Loucy (cell line): ENCODE results near the gene ARG2.

Experiments used
- H2AFZ ChIP-seq: fragments of 200-600 bp; sonication (generic); 2 replicates; pipeline ENCODE4 v1.6.0; 2016; ENCODE audit warnings: antibody characterized with exemption, mild to moderate bottlenecking, low read length, moderate library complexity
- H3F3A ChIP-seq: fragments of 200-600 bp; 2 replicates; pipeline ENCODE4 v1.6.0; 2016; ENCODE audit warnings: antibody characterized with exemption, low read depth, mild to moderate bottlenecking
- H3K27me3 ChIP-seq: fragments of 200-600 bp; sonication (generic); 2 replicates; pipeline ENCODE4 v1.6.1; 2014; ENCODE audit warnings: low read length, mild to moderate bottlenecking; ENCODE audit not compliant: insufficient read depth, poor library complexity, severe bottlenecking
- H3K36me3 ChIP-seq: fragments of 200-600 bp; sonication (generic); 2 replicates; pipeline ENCODE4 v1.6.1; 2016; ENCODE audit warnings: low read length; ENCODE audit not compliant: insufficient read depth
- H3K4me1 ChIP-seq: fragments of 200-600 bp; sonication (generic); 2 replicates; pipeline ENCODE4 v1.5.1; 2014; ENCODE audit warnings: low read length, mild to moderate bottlenecking; ENCODE audit not compliant: insufficient read depth, poor library complexity, severe bottlenecking
- H3K4me2 ChIP-seq: fragments of 200-600 bp; sonication (generic); 2 replicates; pipeline ENCODE4 v1.6.0; 2014; ENCODE audit warnings: antibody characterized with exemption, low read length, low read depth, mild to moderate bottlenecking; ENCODE audit not compliant: poor library complexity, severe bottlenecking
- H3K4me3 ChIP-seq: fragments of 200-600 bp; sonication (generic); 2 replicates; pipeline ENCODE4 v1.5.1; 2014; ENCODE audit warnings: low read length, mild to moderate bottlenecking, mixed read lengths; ENCODE audit not compliant: poor library complexity, severe bottlenecking
- H3K79me2 ChIP-seq: fragments of 200-600 bp; sonication (generic); 2 replicates; pipeline ENCODE4 v1.6.1; 2014; ENCODE audit warnings: low read length; ENCODE audit not compliant: insufficient read depth
- H3K9ac ChIP-seq: fragments of 200-600 bp; sonication (generic); 2 replicates; pipeline ENCODE4 v1.6.0; 2014; ENCODE audit warnings: mild to moderate bottlenecking, low read depth, low read length, moderate library complexity; ENCODE audit not compliant: poor library complexity, severe bottlenecking
- H3K9me2 ChIP-seq: fragments of 200-600 bp; sonication (generic); replicated peaks from 2 replicates; pipeline ENCODE4 v1.6.1; 2016; ENCODE audit warnings: low read depth, low read length, mixed read lengths
- H3K9me3 ChIP-seq: fragments of 200-600 bp; sonication (generic); 2 replicates; pipeline ENCODE4 v1.6.1; 2014; ENCODE audit warnings: mild to moderate bottlenecking, antibody characterized with exemption, low read length, low read depth; ENCODE audit not compliant: insufficient read depth
- H4K20me1 ChIP-seq: fragments of 200-600 bp; sonication (generic); 2 replicates; pipeline ENCODE4 v1.6.0; 2014; ENCODE audit warnings: antibody characterized with exemption, low read length, mild to moderate bottlenecking; ENCODE audit not compliant: insufficient read depth, poor library complexity, severe bottlenecking
- CTCF ChIP-seq: fragments of 200-600 bp; sonication (generic); conservative IDR thresholded peaks from 2 replicates; pipeline ENCODE4 v1.5.1; 2014; ENCODE audit warnings: mild to moderate bottlenecking, antibody characterized with exemption, low read length
- EZH2phosphoT487 ChIP-seq: fragments of 200-600 bp; IDR thresholded peaks from 2 replicates; pipeline ENCODE4 v1.6.1; 2018; ENCODE audit warnings: antibody characterized with exemption, mild to moderate bottlenecking, moderate library complexity, borderline replicate concordance

ARG2 gene

GRCh38 chr14:67644428-67644827 is 24.7 kb downstream of the ARG2 start:
- Histone ChIP-seq H3F3A (no peaks in the 10 kb centered on the region), H3K27me3 (no peaks in the 10 kb centered on the region), H3K36me3 (peaks cover 17% of the 10 kb centered on the region; the same call in 1 of the 2 replicates), H3K4me1 (peaks cover 4% of the 10 kb centered on the region), H2AFZ (no peak overlapping the region), H4K20me1 (no peaks in the 10 kb centered on the region), H3K9ac (no peak overlapping the region), H3K79me2 (no peaks in the 10 kb centered on the region), H3K9me2 (no peaks in the 10 kb centered on the region), H3K4me3 (no peak overlapping the region), H3K9me3 (no peaks in the 10 kb centered on the region), H3K4me2 (no peak overlapping the region)
- TF ChIP-seq CTCF (no peak), EZH2phosphoT487 (no peak)

- peaks cover 27% of the 10 kb centered on the region; the same call in 1 of the 2 replicates for H3K36me3 ChIP-seq
Measured at GRCh38 chr14:67645414-67645813, 25.7 kb downstream of the ARG2 start.

GRCh38 chr14:67646131-67646530 is 26.4 kb downstream of the ARG2 start:
- Histone ChIP-seq H3K4me1 (peaks cover 4% of the 10 kb centered on the region), H2AFZ (no peak overlapping the region), H3K4me3 (no peak overlapping the region), H3K9ac (no peak overlapping the region), H3K4me2 (no peak overlapping the region), H3K79me2 (no peaks in the 10 kb centered on the region), H3K9me2 (no peaks in the 10 kb centered on the region), H3K9me3 (no peaks in the 10 kb centered on the region), H4K20me1 (no peaks in the 10 kb centered on the region), H3K27me3 (no peaks in the 10 kb centered on the region), H3F3A (no peaks in the 10 kb centered on the region), H3K36me3 (peaks cover 34% of the 10 kb centered on the region; the same call in 1 of the 2 replicates)
- TF ChIP-seq CTCF (no peak), EZH2phosphoT487 (no peak)

More at GRCh38 chr14:67645414-67645813, 25.7 kb downstream of the ARG2 start:
- Histone ChIP-seq H3K79me2 (no peaks in the 10 kb centered on the region), H3K27me3 (no peaks in the 10 kb centered on the region), H3K9me3 (no peaks in the 10 kb centered on the region), H3F3A (no peaks in the 10 kb centered on the region), H3K9me2 (no peaks in the 10 kb centered on the region), H2AFZ (no peak overlapping the region), H3K4me1 (peaks cover 4% of the 10 kb centered on the region), H3K4me3 (no peak overlapping the region), H3K4me2 (no peak overlapping the region), H4K20me1 (no peaks in the 10 kb centered on the region), H3K9ac (no peak overlapping the region)
- TF ChIP-seq CTCF (no peak), EZH2phosphoT487 (no peak)
